Transverse colon (tissue), 4 donors: ENCODE data around the gene FZD2. TPM values are rescaled to one million over a fixed set of nuclear protein-coding genes. Genes with fewer than 3 reads are reported as not detected.

Experiments
- DNase-seq: peaks from one replicate; pipeline ENCODE4 v3.0.0-alpha.2; 2019
- H3K27ac ChIP-seq, 4 donors: fragments of 200-600 bp; sonication (generic); 2 replicates each; pipeline ENCODE4 v1.5.1; 2016 to 2018; ENCODE audit warnings: inconsistent platforms in 4 of 4
- H3K27me3 ChIP-seq: fragments of 200-600 bp; sonication (generic); 2 replicates; pipeline ENCODE4 v1.5.1; 2017; ENCODE audit warnings: inconsistent platforms
- H3K36me3 ChIP-seq, 4 donors: fragments of 200-600 bp; sonication (generic); 2 replicates each; pipeline ENCODE4 v1.5.1; 2017 to 2019; ENCODE audit warnings: inconsistent platforms in 4 of 4
- H3K4me1 ChIP-seq, 4 donors: fragments of 200-600 bp; sonication (generic); 2 replicates each; pipeline ENCODE4 v1.5.1; 2017 to 2020; ENCODE audit warnings: inconsistent platforms in 4 of 4
- H3K4me3 ChIP-seq, 4 donors: fragments of 200-600 bp; sonication (generic); 1 replicate in 1 of 4; 2 replicates in 3 of 4; pipeline versions ENCODE4 v1.5.1 to v1.6.1; 2017 to 2019; ENCODE audit warnings: inconsistent platforms in 4 of 4
- H3K9me3 ChIP-seq, 2 donors: fragments of 200-600 bp; sonication (generic); 2 replicates each; pipeline ENCODE4 v1.5.1; 2017 to 2019; ENCODE audit warnings: inconsistent platforms in 2 of 2
- EP300 ChIP-seq: sonication (generic); formaldehyde crosslinking; IDR thresholded peaks from one replicate; pipeline ENCODE4 v1.6.1; 2017; ENCODE audit warnings: antibody characterized with exemption, low read depth
- POLR2A ChIP-seq: fragments of 450-650 bp; IDR thresholded peaks from one replicate; pipeline ENCODE4 v1.6.1; 2016; ENCODE audit warnings: antibody characterized with exemption, mild to moderate bottlenecking, moderate library complexity
- POLR2AphosphoS5 ChIP-seq, 3 donors: sonication (generic); formaldehyde crosslinking; IDR thresholded peaks; one replicate each; pipeline ENCODE4 v1.6.1; 2016; ENCODE audit warnings: antibody characterized with exemption in 3 of 3
- WGBS, 2 donors: methylation state at CpG; one replicate each; pipeline ENCODE4 v1.1.5; 2018; ENCODE audit warnings: low coverage in 1 of 2; 5-methylcytosine and 5-hydroxymethylcytosine counted together
- in situ Hi-C, 4 donors: fragments of 200-750 bp; cut with MboI; loops; one replicate each; pipeline versions ENCODE4 v1.15.0 to v1.15.1; 2017; ENCODE audit warnings: low sequenced_read_pairs in 3 of 4, low pct_ligation_motif_present in 1 of 4, low pct_unique_long_range_greater_than_20kb in 1 of 4
- intact Hi-C: fragments of 100-400 bp; cut with DNase I; formaldehyde crosslinking; loops from one replicate; pipeline ENCODE4 v1.15.1; 2023; ENCODE audit warnings: low total_unique reads
- total RNA-seq, 4 donors: library from RNA; depleted of rRNA; stranded (reverse); fragments of >200 nt; gene quantifications; one replicate each; pipeline ENCODE4 v1.1.0, GENCODE V29; 2016
- TF ChIP-seq, protein P1 (sequence below), 5 experiments: fragments of 200-600 bp in 3 of 5; fragments of 450-650 bp in 2 of 5; sonication (generic) in 3 of 5; IDR thresholded peaks; 1 replicate in 2 of 5; 2 replicates in 3 of 5; pipeline ENCODE4 v1.5.1; 2016 to 2017; ENCODE audit warnings: antibody characterized with exemption in 5 of 5, inconsistent platforms in 3 of 5, mild to moderate bottlenecking in 2 of 5, moderate library complexity in 1 of 5

The FZD2 gene
- total RNA-seq, 4 donors from 2014 or later = 0.41 to 1.3 TPM; not detected in 2

DNA sequence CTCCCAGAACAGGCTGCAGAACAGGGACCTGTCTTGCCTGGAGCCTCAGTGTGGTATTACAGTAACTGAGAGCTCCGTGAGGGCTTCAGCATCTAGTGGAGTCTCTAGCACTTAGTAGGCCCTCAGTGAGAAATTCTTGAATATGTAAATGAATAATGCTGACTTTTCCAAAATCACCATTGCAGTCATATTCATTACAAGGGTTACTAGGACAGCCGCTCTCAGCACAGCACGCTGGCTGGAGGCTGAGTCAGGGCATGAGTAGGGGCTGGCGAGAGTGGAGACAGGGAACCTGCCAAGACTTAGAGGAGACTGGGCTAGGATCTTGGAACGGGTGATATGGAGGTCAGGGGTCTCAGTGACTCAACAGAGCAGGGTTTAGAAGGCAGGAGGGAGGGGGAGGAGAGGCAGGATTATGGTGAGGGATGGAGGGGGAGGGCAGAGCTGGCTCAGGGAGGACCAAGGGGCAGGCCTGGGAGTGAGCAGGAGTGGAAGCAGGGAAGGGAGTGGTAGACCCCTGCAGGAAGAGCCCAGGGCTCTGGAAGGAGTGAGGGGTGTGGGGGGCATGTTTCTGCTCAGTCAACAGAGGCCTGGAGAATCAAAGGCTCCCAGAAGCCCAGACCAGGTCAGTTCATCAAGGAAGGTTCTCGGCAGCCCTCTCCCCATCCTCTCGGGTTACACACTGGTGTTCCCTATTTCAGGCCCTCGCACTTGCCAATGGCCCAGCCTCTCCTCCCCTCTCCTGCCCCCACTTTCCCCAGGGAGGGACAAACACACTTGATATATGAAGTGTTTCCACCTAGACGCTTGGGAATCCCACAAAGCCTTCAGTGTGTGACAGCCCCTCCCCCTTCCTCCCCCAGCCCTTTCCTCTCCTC lies 42.3 kb downstream of the FZD2 start:
- 46 to 67% methylated on average over 3 to 9 of the region's 9 CpGs for WGBS, 2 donors
- Histone ChIP-seq H3K27ac (no peak overlapping the region), H3K4me1 (peaks cover 0 to 7% (median 0%) of the 10 kb centered on the region in 4 donors), H3K27me3 (peaks cover 4% of the 10 kb centered on the region), H3K4me3 (no peak overlapping the region), H3K36me3 (no peaks in the 10 kb centered on the region), H3K9me3 (no peaks in the 10 kb centered on the region)
- DNase-seq = peak; percentile 23
- in situ Hi-C loops = no loop called here
- TF ChIP-seq, protein P1, sequence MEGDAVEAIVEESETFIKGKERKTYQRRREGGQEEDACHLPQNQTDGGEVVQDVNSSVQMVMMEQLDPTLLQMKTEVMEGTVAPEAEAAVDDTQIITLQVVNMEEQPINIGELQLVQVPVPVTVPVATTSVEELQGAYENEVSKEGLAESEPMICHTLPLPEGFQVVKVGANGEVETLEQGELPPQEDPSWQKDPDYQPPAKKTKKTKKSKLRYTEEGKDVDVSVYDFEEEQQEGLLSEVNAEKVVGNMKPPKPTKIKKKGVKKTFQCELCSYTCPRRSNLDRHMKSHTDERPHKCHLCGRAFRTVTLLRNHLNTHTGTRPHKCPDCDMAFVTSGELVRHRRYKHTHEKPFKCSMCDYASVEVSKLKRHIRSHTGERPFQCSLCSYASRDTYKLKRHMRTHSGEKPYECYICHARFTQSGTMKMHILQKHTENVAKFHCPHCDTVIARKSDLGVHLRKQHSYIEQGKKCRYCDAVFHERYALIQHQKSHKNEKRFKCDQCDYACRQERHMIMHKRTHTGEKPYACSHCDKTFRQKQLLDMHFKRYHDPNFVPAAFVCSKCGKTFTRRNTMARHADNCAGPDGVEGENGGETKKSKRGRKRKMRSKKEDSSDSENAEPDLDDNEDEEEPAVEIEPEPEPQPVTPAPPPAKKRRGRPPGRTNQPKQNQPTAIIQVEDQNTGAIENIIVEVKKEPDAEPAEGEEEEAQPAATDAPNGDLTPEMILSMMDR (IDR thresholded peaks at IDR 0.05) = no peak
- TF ChIP-seq EP300 (no peak), POLR2A (no peak), POLR2AphosphoS5 (IDR thresholded peaks at IDR 0.05) (no peak)
- intact Hi-C loops = no loop called here

DNA sequence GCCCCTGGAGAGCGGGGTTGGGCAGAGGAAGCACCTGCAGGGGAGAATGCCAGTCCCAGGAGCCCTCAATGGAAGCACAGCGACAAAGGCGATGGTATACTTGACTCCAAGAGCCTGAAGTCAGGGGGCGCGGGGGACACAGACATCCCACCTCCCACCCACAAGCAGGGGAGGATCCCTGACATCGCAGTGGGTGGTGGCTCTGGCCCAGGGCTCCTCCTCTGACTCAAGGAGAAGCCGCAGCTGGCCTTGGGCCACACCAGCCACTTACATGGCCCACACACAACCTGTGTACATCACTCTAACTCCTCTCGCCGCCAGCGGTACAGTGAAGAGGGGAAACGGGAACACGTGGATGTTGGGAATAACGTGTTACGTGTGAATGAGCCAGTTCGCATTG lies 44.3 kb downstream of the FZD2 start:
- 78% methylated on average over 10 of the region's 15 CpGs; no CpG with 5 or more reads in 1 of the 2 donors for WGBS, 2 donors
- no peak overlapping the region for H3K4me3 ChIP-seq
- in situ Hi-C loops = no loop called here
- DNase-seq = no peak
- TF ChIP-seq POLR2A (no peak), POLR2AphosphoS5 (IDR thresholded peaks at IDR 0.05) (no peak), EP300 (no peak)
- TF ChIP-seq, protein P1 (IDR thresholded peaks at IDR 0.05) = no peak
- H3K27me3 ChIP-seq = peaks cover 4% of the 10 kb centered on the region
- H3K9me3 ChIP-seq = no peaks in the 10 kb centered on the region
- no peak overlapping the region for H3K27ac ChIP-seq
- H3K4me1 ChIP-seq = peaks cover 0 to 7% (median 0%) of the 10 kb centered on the region in 4 donors
- H3K36me3 ChIP-seq = no peaks in the 10 kb centered on the region
- intact Hi-C loops = no loop called here

DNA sequence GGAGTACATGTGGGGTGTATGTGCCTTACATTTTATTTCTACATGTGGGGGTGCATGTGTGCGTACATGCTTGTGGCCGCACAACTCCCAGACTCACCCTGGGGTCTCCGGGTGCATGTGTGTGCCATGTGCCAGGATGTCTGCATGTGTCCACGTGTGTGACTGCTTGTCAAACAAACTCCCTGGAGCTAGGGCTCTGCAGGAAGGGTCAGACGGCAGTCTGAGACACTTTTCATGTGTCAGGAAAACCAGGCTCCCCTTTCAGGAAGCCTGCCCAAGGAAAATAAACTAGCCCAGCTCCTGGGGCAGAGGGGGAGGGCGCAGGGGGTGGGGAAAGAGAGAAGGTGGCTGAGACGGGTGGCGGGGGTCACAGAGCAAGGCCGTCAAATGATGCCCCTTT lies 44.7 kb downstream of the FZD2 start:
- WGBS, 2 donors = 47 to 58% methylated on average over 5 to 9 of the region's 9 CpGs
- no peak for DNase-seq
- in situ Hi-C loops = no loop called here
- Histone ChIP-seq H3K36me3 (no peaks in the 10 kb centered on the region), H3K4me1 (peaks cover 0 to 7% (median 0%) of the 10 kb centered on the region in 4 donors), H3K4me3 (no peak overlapping the region), H3K27ac (no peak overlapping the region), H3K9me3 (no peaks in the 10 kb centered on the region), H3K27me3 (peaks cover 4% of the 10 kb centered on the region)
- intact Hi-C loops = no loop called here
- TF ChIP-seq POLR2A (no peak), EP300 (no peak)
- TF ChIP-seq, protein P1 (IDR thresholded peaks at IDR 0.05) = no peak

DNA sequence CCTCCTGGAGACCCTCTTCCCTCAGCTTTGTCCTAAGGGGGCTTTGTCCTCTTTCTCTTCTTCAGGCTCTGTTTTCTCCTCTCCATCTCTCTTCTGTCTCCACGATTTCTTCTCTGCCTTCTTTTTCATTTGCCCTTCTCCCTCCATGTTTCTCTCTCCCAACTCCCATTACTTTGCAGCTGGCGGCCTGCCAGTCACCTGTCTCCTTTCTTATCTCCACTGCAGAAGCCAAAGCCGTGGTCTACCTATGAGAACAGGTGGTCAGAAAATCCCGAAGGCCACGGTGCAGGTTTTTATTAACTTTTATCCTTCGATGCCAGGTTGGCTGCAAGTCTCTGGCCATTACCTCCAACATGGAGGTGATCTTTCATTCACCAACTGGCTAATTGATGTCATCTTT lies 45.1 kb downstream of the FZD2 start:
- TF ChIP-seq, protein P1 (IDR thresholded peaks at IDR 0.05) = no peak
- TF ChIP-seq POLR2AphosphoS5 (IDR thresholded peaks at IDR 0.05) = no peak
- TF ChIP-seq POLR2A = no peak
- no peak for TF ChIP-seq EP300
- no peak for DNase-seq
- WGBS, 2 donors = 35 to 38% methylated on average over 3 to 6 of the region's 6 CpGs
- in situ Hi-C loops = no loop called here
- Histone ChIP-seq H3K27ac (no peak overlapping the region), H3K36me3 (no peaks in the 10 kb centered on the region), H3K27me3 (peaks cover 4% of the 10 kb centered on the region), H3K4me3 (no peak overlapping the region), H3K9me3 (no peaks in the 10 kb centered on the region), H3K4me1 (peaks cover 0 to 7% (median 0%) of the 10 kb centered on the region in 4 donors)
- intact Hi-C loops = no loop called here
